Keratinocyte (primary cell): Measurements from ENCODE around the gene UNC5A.

Experiments
- EZH2 ChIP-seq: IDR thresholded peaks from one replicate; pipeline ENCODE4 v1.6.1; 2012; ENCODE audit warnings: inconsistent platforms, mild to moderate bottlenecking, low read length, moderate library complexity
- TF ChIP-seq, protein P1 (sequence below), 3 experiments: IDR thresholded peaks in 1 of 3; conservative IDR thresholded peaks in 1 of 3; optimal IDR thresholded peaks in 1 of 3; 2 replicates in 2 of 3; 3 replicates in 1 of 3; pipeline versions ENCODE3 to v1.5.1; 2011; ENCODE audit warnings: low read length in 3 of 3, mild to moderate bottlenecking in 3 of 3, moderate library complexity in 2 of 3, control low read depth in 1 of 3, inconsistent platforms in 1 of 3; ENCODE audit not compliant: insufficient read depth in 2 of 3; ENCODE audit errors: extremely low read depth in 1 of 3

- TF ChIP-seq, protein P1, sequence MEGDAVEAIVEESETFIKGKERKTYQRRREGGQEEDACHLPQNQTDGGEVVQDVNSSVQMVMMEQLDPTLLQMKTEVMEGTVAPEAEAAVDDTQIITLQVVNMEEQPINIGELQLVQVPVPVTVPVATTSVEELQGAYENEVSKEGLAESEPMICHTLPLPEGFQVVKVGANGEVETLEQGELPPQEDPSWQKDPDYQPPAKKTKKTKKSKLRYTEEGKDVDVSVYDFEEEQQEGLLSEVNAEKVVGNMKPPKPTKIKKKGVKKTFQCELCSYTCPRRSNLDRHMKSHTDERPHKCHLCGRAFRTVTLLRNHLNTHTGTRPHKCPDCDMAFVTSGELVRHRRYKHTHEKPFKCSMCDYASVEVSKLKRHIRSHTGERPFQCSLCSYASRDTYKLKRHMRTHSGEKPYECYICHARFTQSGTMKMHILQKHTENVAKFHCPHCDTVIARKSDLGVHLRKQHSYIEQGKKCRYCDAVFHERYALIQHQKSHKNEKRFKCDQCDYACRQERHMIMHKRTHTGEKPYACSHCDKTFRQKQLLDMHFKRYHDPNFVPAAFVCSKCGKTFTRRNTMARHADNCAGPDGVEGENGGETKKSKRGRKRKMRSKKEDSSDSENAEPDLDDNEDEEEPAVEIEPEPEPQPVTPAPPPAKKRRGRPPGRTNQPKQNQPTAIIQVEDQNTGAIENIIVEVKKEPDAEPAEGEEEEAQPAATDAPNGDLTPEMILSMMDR (optimal IDR thresholded peaks at IDR 0.05 in 1 of 3, IDR thresholded peaks at IDR 0.05 in 1 of 3, conservative IDR thresholded peaks at IDR 0.05 in 1 of 3; ENCODE audit: extremely low read depth in 1 of 3, insufficient read depth in 2 of 3, low read length in 3 of 3): no peak
- no peak for TF ChIP-seq EZH2
Observed at GRCh38 chr5:176769911-176770310, 40.4 kb upstream of the UNC5A start.
